LHCN-M2 (cell line): ENCODE data around the gene SPOP. TPM values are rescaled to one million over a fixed set of nuclear protein-coding genes. Genes with fewer than 3 reads are reported as not detected.
"Not testable (repeated sequence)": the region's sequence is repeated elsewhere in the genome, so short reads cannot be mapped to it uniquely, and the experiment has no call there.

Experiments used
- DNase-seq: peaks from one replicate; pipeline ENCODE4 v3.0.0-alpha.2; 2012; ENCODE audit warnings: low read depth
- total RNA-seq: library from RNA; depleted of rRNA; stranded (reverse); fragments of >200 nt; gene quantifications from 2 replicates; pipeline ENCODE4 v1.2.3, GENCODE V29; 2014

SPOP gene
- total RNA-seq, 1 experiment from 2014 or later: 32.7 TPM

GRCh38 chr17:49574945-49575678, 102.8 kb downstream of the SPOP start:
- DNase-seq: no peak

- DNase-seq: no peak
Observed at GRCh38 chr17:49574323-49574781, 103.5 kb downstream of the SPOP start.

GRCh38 chr17:49573510-49574322, 104.2 kb downstream of the SPOP start:
- DNase-seq: no peak

- no peak for DNase-seq
Observed at GRCh38 chr17:49572806-49573420, 105.0 kb downstream of the SPOP start.

GRCh38 chr17:49572226-49572625, 105.7 kb downstream of the SPOP start:
- DNase-seq: no peak

- no peak for DNase-seq
Observed at GRCh38 chr17:49571764-49572163, 106.1 kb downstream of the SPOP start.

GRCh38 chr17:49571283-49571682, 106.6 kb downstream of the SPOP start:
- no peak for DNase-seq

GRCh38 chr17:49570540-49571242, 107.2 kb downstream of the SPOP start:
- no peak for DNase-seq

GRCh38 chr17:49568695-49569047, 109.2 kb downstream of the SPOP start:
- not testable (repeated sequence) for DNase-seq

GRCh38 chr17:49567871-49568694, 109.8 kb downstream of the SPOP start:
- peak; percentile 72 for DNase-seq

GRCh38 chr17:49567104-49567521, 110.8 kb downstream of the SPOP start:
- no peak for DNase-seq

GRCh38 chr17:49566668-49567071, 111.2 kb downstream of the SPOP start:
- DNase-seq: no peak

GRCh38 chr17:49565948-49566491, 111.9 kb downstream of the SPOP start:
- peak; percentile 81 for DNase-seq

- no peak for DNase-seq
Observed at GRCh38 chr17:49564638-49565037, 113.3 kb downstream of the SPOP start.

GRCh38 chr17:49557312-49558024, 120.4 kb downstream of the SPOP start:
- DNase-seq: peak; percentile 44

- peak; percentile 50 for DNase-seq
Observed at GRCh38 chr17:49556223-49556943, 121.5 kb downstream of the SPOP start.

- no peak for DNase-seq
Observed at GRCh38 chr17:49555495-49556222, 122.2 kb downstream of the SPOP start.

GRCh38 chr17:49554694-49555494, 123.0 kb downstream of the SPOP start:
- DNase-seq: no peak
